KMS-11 (cell line): ENCODE results near the gene TSPOAP1.

Source experiments
- H2AFZ ChIP-seq: fragments of 200-600 bp; sonication (generic); 2 replicates; pipeline ENCODE4 v1.6.1; 2016; ENCODE audit warnings: antibody characterized with exemption, mixed run types, low read depth
- H3K27ac ChIP-seq: fragments of 200-600 bp; sonication (generic); 2 replicates; pipeline ENCODE4 v1.6.1; 2016; ENCODE audit warnings: mild to moderate bottlenecking, mixed run types
- H3K27me3 ChIP-seq: fragments of 200-600 bp; sonication (generic); 2 replicates; pipeline ENCODE4 v1.6.1; 2017; ENCODE audit warnings: mild to moderate bottlenecking, low read depth, mixed run types, moderate library complexity; ENCODE audit not compliant: insufficient read depth
- H3K36me3 ChIP-seq: fragments of 200-600 bp; sonication (generic); 2 replicates; pipeline ENCODE4 v1.6.1; 2017; ENCODE audit warnings: mild to moderate bottlenecking, mixed run types; ENCODE audit not compliant: insufficient read depth
- H3K4me1 ChIP-seq: fragments of 200-600 bp; sonication (generic); 2 replicates; pipeline ENCODE4 v1.6.1; 2016; ENCODE audit warnings: mild to moderate bottlenecking, low read depth, mixed run types; ENCODE audit not compliant: poor library complexity, severe bottlenecking
- H3K4me2 ChIP-seq: fragments of 200-600 bp; sonication (generic); 2 replicates; pipeline ENCODE4 v1.7.0; 2016; ENCODE audit warnings: mild to moderate bottlenecking, mixed run types
- H3K4me3 ChIP-seq: fragments of 200-600 bp; sonication (generic); IDR thresholded peaks from 2 replicates; pipeline ENCODE4 v1.6.1; 2017; ENCODE audit warnings: low read depth, low read length, mixed read lengths; ENCODE audit not compliant: insufficient read depth
- H3K79me2 ChIP-seq: fragments of 200-600 bp; sonication (generic); 2 replicates; pipeline ENCODE4 v1.6.1; 2016; ENCODE audit warnings: low read depth, mixed run types; ENCODE audit not compliant: insufficient read depth
- H3K9ac ChIP-seq: fragments of 200-600 bp; sonication (generic); 2 replicates; pipeline ENCODE4 v1.6.1; 2016; ENCODE audit warnings: mild to moderate bottlenecking, mixed run types
- H4K20me1 ChIP-seq: fragments of 200-600 bp; sonication (generic); 2 replicates; pipeline ENCODE4 v1.6.1; 2016; ENCODE audit warnings: mild to moderate bottlenecking, mixed run types; ENCODE audit not compliant: insufficient read depth
- TF ChIP-seq, protein P1 (sequence below): fragments of 200-600 bp; sonication (generic); conservative IDR thresholded peaks from 2 replicates; pipeline ENCODE4 v1.6.1; 2017; ENCODE audit warnings: low read depth, mild to moderate bottlenecking, antibody characterized with exemption, low read length, moderate library complexity, mixed read lengths

The TSPOAP1 gene

GRCh38 chr17:58310511-58311428 is 17.8 kb downstream of the TSPOAP1 start:
- H3K4me1 ChIP-seq: no peaks in the 10 kb centered on the region
- H4K20me1 ChIP-seq: no peaks in the 10 kb centered on the region
- H3K4me3 ChIP-seq: no peak overlapping the region
- no peak overlapping the region for H2AFZ ChIP-seq
- H3K27me3 ChIP-seq: no peaks in the 10 kb centered on the region
- no peak overlapping the region for H3K27ac ChIP-seq
- TF ChIP-seq, protein P1, sequence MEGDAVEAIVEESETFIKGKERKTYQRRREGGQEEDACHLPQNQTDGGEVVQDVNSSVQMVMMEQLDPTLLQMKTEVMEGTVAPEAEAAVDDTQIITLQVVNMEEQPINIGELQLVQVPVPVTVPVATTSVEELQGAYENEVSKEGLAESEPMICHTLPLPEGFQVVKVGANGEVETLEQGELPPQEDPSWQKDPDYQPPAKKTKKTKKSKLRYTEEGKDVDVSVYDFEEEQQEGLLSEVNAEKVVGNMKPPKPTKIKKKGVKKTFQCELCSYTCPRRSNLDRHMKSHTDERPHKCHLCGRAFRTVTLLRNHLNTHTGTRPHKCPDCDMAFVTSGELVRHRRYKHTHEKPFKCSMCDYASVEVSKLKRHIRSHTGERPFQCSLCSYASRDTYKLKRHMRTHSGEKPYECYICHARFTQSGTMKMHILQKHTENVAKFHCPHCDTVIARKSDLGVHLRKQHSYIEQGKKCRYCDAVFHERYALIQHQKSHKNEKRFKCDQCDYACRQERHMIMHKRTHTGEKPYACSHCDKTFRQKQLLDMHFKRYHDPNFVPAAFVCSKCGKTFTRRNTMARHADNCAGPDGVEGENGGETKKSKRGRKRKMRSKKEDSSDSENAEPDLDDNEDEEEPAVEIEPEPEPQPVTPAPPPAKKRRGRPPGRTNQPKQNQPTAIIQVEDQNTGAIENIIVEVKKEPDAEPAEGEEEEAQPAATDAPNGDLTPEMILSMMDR: no peak
- H3K36me3 ChIP-seq: no peaks in the 10 kb centered on the region
- H3K79me2 ChIP-seq: no peaks in the 10 kb centered on the region
- no peak overlapping the region for H3K9ac ChIP-seq
- no peak overlapping the region for H3K4me2 ChIP-seq

DNA sequence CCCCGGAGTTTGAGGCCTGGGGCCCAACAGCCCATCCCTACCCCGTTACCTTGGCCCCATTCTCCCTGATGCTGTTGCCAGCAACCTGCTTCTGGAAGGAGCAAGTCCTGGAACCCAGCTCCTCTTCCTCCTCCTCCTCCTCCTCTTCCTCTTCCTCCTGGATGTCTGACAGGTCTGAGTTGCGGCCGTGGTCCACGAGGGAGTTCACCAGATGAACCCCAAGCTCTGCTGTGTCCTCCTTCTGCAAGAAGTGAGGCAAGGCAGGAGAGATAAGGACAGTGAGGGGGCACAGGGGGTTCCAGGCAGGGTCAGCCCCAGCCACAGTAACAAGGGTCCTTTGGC is 18.7 kb downstream of the TSPOAP1 start:
- Histone ChIP-seq H2AFZ (no peak overlapping the region), H4K20me1 (no peaks in the 10 kb centered on the region), H3K27ac (no peak overlapping the region), H3K36me3 (no peaks in the 10 kb centered on the region), H3K79me2 (no peaks in the 10 kb centered on the region), H3K4me2 (no peak overlapping the region), H3K4me1 (peaks cover under 1% of the 10 kb centered on the region), H3K27me3 (no peaks in the 10 kb centered on the region), H3K4me3 (no peak overlapping the region), H3K9ac (no peak overlapping the region)
- TF ChIP-seq, protein P1: no peak

DNA sequence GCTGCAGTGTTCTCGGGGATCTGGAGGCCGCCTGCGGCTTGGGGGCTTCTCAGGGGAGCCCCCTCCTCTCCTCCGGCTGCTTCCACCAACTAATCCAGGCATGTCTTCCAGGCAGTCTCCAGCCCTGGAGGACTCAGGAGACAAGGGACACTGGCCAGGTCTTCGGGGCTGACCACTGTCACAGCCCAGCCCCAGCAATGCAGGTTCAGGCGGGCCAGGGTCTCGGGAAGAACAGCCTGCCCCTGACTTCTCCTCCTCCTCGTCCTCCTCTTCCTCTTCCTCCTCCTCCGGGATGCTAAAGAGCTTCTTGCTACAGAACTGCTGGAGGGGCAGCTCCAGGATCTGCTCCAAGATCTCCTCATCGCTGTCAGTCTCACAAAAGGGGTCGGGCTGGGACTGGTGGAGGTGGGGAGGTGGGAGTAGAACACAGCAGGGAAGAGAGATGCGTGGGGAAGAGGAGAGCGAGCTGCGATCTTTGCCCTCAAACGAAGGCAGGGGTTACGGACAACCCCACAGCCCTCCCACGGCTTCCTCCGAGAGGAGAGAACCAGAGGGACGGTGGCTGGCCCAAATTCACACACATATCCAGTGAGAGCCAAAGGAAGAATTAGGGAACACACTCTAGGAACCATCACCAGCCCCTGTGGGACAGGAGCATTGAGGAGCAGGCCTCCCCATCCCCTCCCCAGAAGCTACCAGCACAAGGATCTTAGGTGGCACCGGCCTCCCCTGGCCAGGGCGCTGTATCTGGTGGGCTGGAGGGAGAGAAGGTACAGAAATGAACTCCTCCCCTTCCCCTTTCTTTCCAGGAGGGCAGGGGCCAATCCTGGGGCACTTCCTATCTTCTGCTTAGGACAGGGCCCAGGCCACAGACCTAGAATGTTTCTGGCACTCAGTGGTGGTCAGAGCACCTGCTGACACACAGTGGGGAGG is 19.3 kb downstream of the TSPOAP1 start:
- Histone ChIP-seq H3K36me3 (no peaks in the 10 kb centered on the region), H3K4me3 (no peak overlapping the region), H3K79me2 (no peaks in the 10 kb centered on the region), H3K27ac (no peak overlapping the region), H3K9ac (no peak overlapping the region), H3K4me2 (no peak overlapping the region), H2AFZ (no peak overlapping the region), H3K4me1 (peaks cover 6% of the 10 kb centered on the region), H4K20me1 (no peaks in the 10 kb centered on the region), H3K27me3 (no peaks in the 10 kb centered on the region)
- TF ChIP-seq, protein P1: no peak

DNA sequence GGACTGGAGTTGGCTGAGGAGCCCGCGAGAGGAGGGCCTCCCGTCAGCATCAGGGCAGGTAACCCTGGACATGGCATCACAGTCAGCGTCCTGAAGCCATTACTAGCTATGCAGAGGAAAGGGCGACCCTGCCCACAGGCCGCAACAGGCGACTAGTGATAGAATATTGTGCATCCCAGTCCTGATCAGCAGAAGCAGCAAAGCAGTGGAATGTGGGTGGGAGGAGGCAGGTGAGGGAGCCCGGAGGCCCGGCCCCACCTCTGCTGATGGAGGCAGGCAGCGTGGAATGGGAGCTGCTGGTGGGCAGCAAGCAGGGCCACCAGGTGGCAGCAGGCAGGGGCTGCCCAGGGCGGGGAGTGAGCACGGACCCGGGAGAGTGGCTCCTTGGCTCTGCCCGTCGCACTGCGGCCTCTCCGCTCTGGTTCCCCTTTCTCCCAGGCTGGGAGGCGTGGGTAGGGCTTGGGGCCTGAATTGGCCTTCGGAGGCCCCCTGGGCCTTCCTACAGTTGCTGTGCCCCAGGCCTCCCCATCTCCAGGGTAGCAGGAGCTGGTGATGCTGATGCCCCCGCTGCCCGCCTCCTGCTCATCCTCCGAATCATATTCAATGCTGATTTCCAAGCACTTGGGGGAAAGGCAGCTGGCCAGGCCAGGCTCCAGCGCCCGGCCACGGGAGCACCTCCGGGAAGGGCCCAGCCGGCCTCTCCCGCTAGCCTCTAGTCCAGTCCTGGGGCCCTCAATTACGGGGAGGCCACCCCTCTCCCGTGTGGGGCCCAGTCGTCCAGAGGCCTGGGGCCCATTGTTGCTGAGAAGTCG is 20.2 kb downstream of the TSPOAP1 start:
- TF ChIP-seq, protein P1: no peak
- Histone ChIP-seq H2AFZ (no peak overlapping the region), H3K9ac (no peak overlapping the region), H3K27me3 (no peaks in the 10 kb centered on the region), H3K4me2 (no peak overlapping the region), H3K4me1 (peaks cover 6% of the 10 kb centered on the region), H3K27ac (no peak overlapping the region), H3K36me3 (no peaks in the 10 kb centered on the region), H3K4me3 (no peak overlapping the region), H4K20me1 (no peaks in the 10 kb centered on the region), H3K79me2 (no peaks in the 10 kb centered on the region)
